B cell (primary cell): ENCODE data around the gene TMED1.

ENCODE experiments used
- EZH2 ChIP-seq: IDR thresholded peaks from 2 replicates; pipeline ENCODE4 v1.6.1; 2012; ENCODE audit warnings: borderline replicate concordance, low read depth, mild to moderate bottlenecking, moderate library complexity, low read length; ENCODE audit not compliant: insufficient read depth, poor library complexity, severe bottlenecking
- TF ChIP-seq, protein P1 (sequence below): fragments of 200-600 bp; IDR thresholded peaks from one replicate; pipeline ENCODE4 v1.8.0; 2022; ENCODE audit warnings: antibody characterized with exemption, mild to moderate bottlenecking

DNA sequence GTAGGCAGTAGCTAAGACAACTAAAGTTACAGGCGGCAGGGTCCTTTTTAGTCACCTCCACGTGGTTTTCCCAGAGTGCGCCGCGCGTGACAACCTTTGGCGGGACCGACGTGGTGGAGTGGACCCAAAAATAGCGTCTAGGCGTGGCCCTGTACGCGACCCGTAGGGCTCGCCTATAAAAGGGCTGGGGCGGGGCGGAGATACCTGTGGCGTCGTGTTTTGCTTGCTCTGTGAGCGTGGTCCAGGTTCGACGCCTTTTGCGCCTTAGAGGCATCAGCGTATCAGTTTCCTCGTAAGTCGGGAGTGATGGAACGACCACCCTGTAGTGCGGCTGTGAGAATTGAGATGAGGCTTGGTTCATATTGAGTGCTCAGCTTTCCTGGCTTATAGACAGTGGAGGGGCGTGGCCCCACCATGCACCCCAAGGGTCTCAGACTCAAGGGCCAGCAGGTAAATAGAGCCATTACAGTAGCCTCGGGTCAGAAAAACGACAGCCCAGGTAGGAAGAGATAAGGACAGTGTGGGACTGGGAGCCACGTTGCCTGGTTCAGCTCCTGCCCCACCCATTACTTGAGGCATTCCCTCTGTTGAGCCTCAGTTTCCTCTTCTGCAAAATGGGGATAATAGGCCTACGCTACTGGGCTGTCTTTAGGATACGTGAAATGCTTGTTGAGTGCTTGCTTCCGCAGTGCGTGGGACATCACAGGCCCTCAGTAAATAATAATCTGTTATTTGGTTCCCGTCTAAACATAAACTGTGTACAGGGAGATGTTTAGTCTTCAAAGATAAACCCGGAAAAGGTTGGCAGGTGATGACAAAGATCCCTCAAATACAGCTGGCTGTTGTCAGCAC is 693 bp upstream of the TMED1 start:
- TF ChIP-seq, protein P1, sequence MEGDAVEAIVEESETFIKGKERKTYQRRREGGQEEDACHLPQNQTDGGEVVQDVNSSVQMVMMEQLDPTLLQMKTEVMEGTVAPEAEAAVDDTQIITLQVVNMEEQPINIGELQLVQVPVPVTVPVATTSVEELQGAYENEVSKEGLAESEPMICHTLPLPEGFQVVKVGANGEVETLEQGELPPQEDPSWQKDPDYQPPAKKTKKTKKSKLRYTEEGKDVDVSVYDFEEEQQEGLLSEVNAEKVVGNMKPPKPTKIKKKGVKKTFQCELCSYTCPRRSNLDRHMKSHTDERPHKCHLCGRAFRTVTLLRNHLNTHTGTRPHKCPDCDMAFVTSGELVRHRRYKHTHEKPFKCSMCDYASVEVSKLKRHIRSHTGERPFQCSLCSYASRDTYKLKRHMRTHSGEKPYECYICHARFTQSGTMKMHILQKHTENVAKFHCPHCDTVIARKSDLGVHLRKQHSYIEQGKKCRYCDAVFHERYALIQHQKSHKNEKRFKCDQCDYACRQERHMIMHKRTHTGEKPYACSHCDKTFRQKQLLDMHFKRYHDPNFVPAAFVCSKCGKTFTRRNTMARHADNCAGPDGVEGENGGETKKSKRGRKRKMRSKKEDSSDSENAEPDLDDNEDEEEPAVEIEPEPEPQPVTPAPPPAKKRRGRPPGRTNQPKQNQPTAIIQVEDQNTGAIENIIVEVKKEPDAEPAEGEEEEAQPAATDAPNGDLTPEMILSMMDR = no peak
- no peak for TF ChIP-seq EZH2
